ENCODE results near the gene TCAP. TPM values are rescaled to one million over a fixed set of nuclear protein-coding genes. Genes with fewer than 3 reads are reported as not detected.

The TCAP gene
- total RNA-seq, 1 donor from 2014 or later = not detected

DNA sequence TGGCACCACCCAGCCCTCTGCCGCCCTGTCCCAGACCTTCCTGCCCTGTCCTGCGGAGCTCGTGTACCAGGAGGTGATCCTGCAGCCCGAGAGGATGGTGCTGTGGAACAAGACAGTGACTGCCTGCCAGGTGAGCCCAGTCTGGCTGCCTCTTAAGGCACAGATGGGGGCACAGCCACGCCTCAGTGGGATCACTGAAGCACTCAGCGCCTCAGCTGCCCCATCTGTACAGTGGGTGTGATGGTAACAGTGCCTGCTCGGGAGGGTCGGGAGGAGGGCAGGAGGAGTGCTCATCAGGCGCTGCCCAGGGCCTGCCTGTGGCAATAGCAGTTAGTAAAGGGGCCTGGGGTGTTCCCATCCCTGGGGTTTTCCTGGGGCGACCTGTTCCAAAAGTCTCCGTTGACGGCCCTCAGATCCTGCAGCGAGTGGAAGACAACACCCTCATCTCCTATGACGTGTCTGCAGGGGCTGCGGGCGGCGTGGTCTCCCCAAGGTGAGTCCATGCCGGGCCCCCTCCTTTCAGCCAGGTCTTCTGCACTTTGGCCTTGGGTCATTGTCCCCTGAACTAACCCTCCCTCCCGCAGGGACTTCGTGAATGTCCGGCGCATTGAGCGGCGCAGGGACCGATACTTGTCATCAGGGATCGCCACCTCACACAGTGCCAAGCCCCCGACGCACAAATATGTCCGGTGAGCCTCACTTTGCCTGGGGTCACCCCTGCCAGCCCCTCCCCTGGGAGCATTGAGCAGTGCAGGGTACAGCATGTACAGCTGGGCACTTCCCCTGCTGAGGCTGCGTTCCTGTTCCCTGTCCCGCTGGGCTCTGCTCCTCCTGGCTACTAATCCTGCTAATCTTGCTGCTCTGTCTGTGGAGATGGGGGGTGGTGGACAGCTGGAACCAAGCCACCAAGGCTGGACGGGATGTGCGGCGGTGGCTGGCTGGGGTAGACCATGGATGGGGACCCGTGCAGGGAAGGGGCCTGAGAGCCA is 4.5 kb upstream of the TCAP start:
- Histone ChIP-seq H3K27me3 (ENCODE audit: control insufficient read depth, insufficient read depth, low read length) (no peaks in the 10 kb centered on the region), H3K4me3 (ENCODE audit: low read depth, low read length) (no peak overlapping the region), H3K36me3 (ENCODE audit: control insufficient read depth, insufficient read depth, low read length) (peaks cover 14% of the 10 kb centered on the region)
- FAIRE-seq = no peak
- TF ChIP-seq, protein P1, sequence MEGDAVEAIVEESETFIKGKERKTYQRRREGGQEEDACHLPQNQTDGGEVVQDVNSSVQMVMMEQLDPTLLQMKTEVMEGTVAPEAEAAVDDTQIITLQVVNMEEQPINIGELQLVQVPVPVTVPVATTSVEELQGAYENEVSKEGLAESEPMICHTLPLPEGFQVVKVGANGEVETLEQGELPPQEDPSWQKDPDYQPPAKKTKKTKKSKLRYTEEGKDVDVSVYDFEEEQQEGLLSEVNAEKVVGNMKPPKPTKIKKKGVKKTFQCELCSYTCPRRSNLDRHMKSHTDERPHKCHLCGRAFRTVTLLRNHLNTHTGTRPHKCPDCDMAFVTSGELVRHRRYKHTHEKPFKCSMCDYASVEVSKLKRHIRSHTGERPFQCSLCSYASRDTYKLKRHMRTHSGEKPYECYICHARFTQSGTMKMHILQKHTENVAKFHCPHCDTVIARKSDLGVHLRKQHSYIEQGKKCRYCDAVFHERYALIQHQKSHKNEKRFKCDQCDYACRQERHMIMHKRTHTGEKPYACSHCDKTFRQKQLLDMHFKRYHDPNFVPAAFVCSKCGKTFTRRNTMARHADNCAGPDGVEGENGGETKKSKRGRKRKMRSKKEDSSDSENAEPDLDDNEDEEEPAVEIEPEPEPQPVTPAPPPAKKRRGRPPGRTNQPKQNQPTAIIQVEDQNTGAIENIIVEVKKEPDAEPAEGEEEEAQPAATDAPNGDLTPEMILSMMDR (IDR thresholded peaks at IDR 0.05; ENCODE audit: insufficient read depth, low read length, severe bottlenecking) = no peak
- DNase-seq (ENCODE audit: low read depth) = no peak

DNA sequence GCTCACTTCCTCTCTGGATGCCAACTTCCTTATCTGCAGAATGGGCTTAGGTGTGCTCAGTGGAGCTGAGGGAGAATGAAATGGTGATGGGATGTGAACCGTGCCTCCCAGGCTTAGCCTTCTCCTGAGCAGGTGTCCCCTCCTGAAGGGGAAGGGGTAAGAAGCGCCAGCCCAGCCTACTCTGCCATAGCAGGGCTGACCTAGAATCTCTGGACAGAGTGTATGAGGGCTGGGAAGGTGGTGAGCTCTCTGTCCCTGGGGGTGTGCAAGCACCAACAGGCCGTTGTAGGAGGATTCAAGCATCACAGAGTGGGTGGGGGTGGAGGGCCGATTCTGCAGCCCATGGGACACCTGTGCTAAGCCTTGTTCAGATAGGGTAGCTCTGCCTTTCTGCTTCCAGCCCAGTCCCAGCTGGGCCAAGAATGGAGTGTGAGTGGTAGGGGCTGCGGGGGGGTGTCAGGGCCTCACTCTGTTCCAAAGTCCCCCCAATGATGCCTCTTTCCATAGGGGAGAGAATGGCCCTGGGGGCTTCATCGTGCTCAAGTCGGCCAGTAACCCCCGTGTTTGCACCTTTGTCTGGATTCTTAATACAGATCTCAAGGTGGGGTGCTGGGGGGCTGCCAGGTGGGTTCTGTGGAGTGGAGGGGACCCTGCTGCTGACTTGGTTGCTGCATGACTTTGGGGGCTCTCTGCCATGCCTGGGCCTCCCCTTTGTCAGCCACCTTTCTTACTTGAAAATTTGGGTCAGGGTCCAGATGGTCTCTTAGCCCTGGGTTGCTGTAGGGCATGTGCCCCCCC is 3.2 kb upstream of the TCAP start:
- Histone ChIP-seq H3K4me3 (ENCODE audit: low read depth, low read length) (no peak overlapping the region), H3K27me3 (ENCODE audit: control insufficient read depth, insufficient read depth, low read length) (peaks cover 7% of the 10 kb centered on the region), H3K36me3 (ENCODE audit: control insufficient read depth, insufficient read depth, low read length) (peaks cover 12% of the 10 kb centered on the region)
- FAIRE-seq = no peak
- no peak for DNase-seq (ENCODE audit: low read depth)
- TF ChIP-seq, protein P1 (IDR thresholded peaks at IDR 0.05; ENCODE audit: insufficient read depth, low read length, severe bottlenecking) = no peak

DNA sequence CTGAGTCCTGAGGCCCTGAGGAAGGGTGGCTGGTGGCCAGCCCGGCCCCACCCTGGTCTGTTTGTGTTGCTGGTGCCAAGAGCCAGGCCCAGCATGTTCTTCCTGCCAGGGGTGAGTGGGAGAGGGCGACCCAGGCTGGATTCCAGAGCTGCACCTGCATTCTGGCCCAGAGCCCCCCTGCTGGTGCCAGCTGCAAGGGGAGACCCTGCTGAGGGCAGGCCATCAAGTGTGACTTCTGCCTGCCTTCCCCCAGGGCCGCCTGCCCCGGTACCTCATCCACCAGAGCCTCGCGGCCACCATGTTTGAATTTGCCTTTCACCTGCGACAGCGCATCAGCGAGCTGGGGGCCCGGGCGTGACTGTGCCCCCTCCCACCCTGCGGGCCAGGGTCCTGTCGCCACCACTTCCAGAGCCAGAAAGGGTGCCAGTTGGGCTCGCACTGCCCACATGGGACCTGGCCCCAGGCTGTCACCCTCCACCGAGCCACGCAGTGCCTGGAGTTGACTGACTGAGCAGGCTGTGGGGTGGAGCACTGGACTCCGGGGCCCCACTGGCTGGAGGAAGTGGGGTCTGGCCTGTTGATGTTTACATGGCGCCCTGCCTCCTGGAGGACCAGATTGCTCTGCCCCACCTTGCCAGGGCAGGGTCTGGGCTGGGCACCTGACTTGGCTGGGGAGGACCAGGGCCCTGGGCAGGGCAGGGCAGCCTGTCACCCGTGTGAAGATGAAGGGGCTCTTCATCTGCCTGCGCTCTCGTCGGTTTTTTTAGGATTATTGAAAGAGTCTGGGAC is 2.4 kb upstream of the TCAP start:
- TF ChIP-seq, protein P1 (IDR thresholded peaks at IDR 0.05; ENCODE audit: insufficient read depth, low read length, severe bottlenecking) = no peak
- Histone ChIP-seq H3K36me3 (ENCODE audit: control insufficient read depth, insufficient read depth, low read length) (peaks cover 12% of the 10 kb centered on the region), H3K27me3 (ENCODE audit: control insufficient read depth, insufficient read depth, low read length) (peaks cover 11% of the 10 kb centered on the region), H3K4me3 (ENCODE audit: low read depth, low read length) (no peak overlapping the region)
- no peak for FAIRE-seq
- no peak for DNase-seq (ENCODE audit: low read depth)

DNA sequence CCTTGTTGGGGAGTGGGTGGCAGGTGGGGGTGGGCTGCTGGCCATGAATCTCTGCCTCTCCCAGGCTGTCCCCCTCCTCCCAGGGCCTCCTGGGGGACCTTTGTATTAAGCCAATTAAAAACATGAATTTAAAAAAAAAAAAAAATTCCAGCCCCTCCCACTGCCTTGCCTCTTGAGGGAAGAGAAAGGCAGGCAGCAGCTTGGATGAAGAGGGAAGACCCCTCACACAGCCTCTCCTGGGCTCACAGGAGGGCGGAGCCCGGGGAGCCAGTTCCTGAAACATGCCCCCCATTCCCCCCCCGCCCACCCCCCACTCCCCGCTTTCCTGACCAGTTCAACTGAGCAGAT is 1.8 kb upstream of the TCAP start:
- DNase-seq (ENCODE audit: low read depth) = no peak
- peaks cover 11% of the 10 kb centered on the region for H3K36me3 ChIP-seq (ENCODE audit: control insufficient read depth, insufficient read depth, low read length)
- no peak for FAIRE-seq
- no peak overlapping the region for H3K4me3 ChIP-seq (ENCODE audit: low read depth, low read length)
- TF ChIP-seq, protein P1 (IDR thresholded peaks at IDR 0.05; ENCODE audit: insufficient read depth, low read length, severe bottlenecking) = no peak
- H3K27me3 ChIP-seq (ENCODE audit: control insufficient read depth, insufficient read depth, low read length) = peaks cover 13% of the 10 kb centered on the region

DNA sequence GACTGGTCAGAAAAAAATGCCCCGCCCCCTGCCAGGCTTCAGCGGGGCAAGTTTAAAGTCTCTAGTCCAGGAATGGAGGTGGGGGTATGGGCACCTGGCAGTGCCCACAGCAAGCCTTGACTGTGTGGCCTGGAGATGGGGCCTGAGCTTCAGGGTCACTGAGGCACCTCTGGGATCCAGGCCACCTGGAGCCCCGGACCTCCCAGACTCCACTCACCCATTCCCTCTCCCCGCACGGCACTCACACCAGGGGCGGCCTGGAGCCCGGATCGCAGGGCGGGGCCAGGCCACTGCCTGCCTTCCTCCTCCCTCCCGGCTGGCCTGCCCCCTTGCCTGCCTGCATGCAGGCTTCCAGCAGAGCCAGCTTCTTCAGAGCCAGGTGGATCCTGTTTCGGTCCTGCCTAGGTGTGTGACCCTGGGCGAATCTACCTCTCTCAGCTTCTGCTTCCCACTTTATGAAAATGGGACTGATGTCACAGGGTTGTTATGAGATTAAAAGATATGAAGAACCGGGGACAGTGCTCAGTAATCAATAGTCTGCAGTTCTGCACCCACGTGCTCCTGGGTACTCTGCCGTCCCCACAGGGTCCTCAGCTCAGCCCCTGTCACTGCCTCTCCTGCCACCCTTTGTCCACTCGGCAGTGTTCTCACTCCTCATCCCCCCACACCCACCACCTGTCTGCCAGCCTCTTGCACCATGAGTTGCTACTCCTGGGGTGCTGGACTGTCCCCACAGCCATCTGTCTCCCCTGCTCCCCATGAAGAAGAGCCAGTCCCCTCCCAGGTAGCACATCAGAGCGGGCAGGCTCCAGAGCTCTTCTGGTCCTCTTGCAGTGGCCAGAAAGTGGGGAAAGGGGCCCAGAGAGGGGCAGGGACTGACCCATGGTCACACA is 1.2 kb upstream of the TCAP start:
- FAIRE-seq (no peak), DNase-seq (ENCODE audit: low read depth) (no peak)
- Histone ChIP-seq H3K36me3 (ENCODE audit: control insufficient read depth, insufficient read depth, low read length) (peaks cover 7% of the 10 kb centered on the region), H3K4me3 (ENCODE audit: low read depth, low read length) (no peak overlapping the region), H3K27me3 (ENCODE audit: control insufficient read depth, insufficient read depth, low read length) (peaks cover 15% of the 10 kb centered on the region)
- TF ChIP-seq, protein P1 (IDR thresholded peaks at IDR 0.05; ENCODE audit: insufficient read depth, low read length, severe bottlenecking) = no peak

Data from bronchial epithelial cell (primary cell).